Osteocyte (in vitro differentiated cells): ENCODE data around the gene EPS8L3. TPM values are rescaled to one million over a fixed set of nuclear protein-coding genes. Genes with fewer than 3 reads are reported as not detected.

Experiments used
- DNase-seq: peaks from one replicate; pipeline ENCODE4 v3.0.0; 2021; ENCODE audit warnings: mixed read lengths; ENCODE audit not compliant: unreplicated experiment; ENCODE audit errors: extremely low spot score
- H3K27ac Mint-ChIP-seq: one replicate; pipeline ENCODE4 v1.8.0; 2021; ENCODE audit warnings: mild to moderate bottlenecking, mixed read lengths; ENCODE audit not compliant: unreplicated experiment
- H3K27me3 Mint-ChIP-seq: one replicate; pipeline ENCODE4 v1.8.0; 2021; ENCODE audit warnings: mixed read lengths; ENCODE audit not compliant: unreplicated experiment
- H3K36me3 Mint-ChIP-seq: one replicate; pipeline ENCODE4 v1.8.0; 2021; ENCODE audit warnings: mixed read lengths; ENCODE audit not compliant: unreplicated experiment
- H3K4me1 Mint-ChIP-seq: one replicate; pipeline ENCODE4 v1.8.0; 2021; ENCODE audit warnings: mixed read lengths; ENCODE audit not compliant: unreplicated experiment
- H3K4me3 Mint-ChIP-seq: one replicate; pipeline ENCODE4 v1.8.0; 2021; ENCODE audit warnings: mild to moderate bottlenecking, moderate library complexity, mixed read lengths; ENCODE audit not compliant: unreplicated experiment
- H3K9me3 Mint-ChIP-seq: one replicate; pipeline ENCODE4 v1.8.0; 2021; ENCODE audit warnings: mixed read lengths; ENCODE audit not compliant: unreplicated experiment
- total RNA-seq: library from RNA; stranded (reverse); gene quantifications from 2 replicates; pipeline ENCODE4 v1.2.1, GENCODE V29; 2021
- TF ChIP-seq, protein P1 (sequence below): fragments of 200-600 bp; sonication (generic); IDR thresholded peaks from 2 replicates; pipeline ENCODE4 v1.5.0; 2021; ENCODE audit warnings: antibody characterized with exemption, mild to moderate bottlenecking, moderate library complexity

The EPS8L3 gene
- total RNA-seq, 1 donor from 2014 or later: not detected

DNA sequence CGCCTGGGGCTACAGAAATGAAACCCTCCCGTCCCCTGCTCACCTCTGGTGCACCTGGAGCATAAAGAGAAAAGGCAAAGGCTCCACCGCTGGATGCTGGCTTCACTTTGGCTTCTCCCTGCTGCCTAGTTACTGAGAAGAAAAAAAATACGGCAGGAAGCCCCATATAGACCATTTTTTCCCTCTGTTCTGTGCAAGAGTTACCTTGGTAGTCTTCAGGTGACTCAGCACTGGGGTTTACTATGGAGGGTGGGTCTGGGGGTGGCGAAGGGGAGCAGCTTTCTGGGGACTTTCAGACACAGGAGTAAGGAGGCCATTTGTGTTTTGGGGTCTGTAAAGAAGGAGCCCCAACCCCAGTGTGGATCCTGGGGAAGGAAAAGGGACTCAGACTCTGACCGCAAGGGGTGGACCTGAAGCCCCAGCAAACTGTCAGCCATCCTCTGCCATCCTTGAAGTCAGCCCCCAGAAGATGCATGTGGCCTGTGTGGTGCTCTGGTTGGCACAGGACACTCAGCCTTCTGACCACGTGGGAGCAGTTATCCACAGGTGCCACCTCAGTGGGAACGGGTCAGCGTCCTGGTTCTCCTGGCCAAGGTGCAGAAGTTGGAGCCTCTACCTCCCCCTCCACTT lies 25.9 kb upstream of the EPS8L3 start:
- no peak overlapping the region for H3K27ac Mint-ChIP-seq
- H3K4me1 Mint-ChIP-seq: peaks cover 82% of the 10 kb centered on the region
- no peaks in the 10 kb centered on the region for H3K9me3 Mint-ChIP-seq
- H3K4me3 Mint-ChIP-seq: no peak overlapping the region
- TF ChIP-seq, protein P1, sequence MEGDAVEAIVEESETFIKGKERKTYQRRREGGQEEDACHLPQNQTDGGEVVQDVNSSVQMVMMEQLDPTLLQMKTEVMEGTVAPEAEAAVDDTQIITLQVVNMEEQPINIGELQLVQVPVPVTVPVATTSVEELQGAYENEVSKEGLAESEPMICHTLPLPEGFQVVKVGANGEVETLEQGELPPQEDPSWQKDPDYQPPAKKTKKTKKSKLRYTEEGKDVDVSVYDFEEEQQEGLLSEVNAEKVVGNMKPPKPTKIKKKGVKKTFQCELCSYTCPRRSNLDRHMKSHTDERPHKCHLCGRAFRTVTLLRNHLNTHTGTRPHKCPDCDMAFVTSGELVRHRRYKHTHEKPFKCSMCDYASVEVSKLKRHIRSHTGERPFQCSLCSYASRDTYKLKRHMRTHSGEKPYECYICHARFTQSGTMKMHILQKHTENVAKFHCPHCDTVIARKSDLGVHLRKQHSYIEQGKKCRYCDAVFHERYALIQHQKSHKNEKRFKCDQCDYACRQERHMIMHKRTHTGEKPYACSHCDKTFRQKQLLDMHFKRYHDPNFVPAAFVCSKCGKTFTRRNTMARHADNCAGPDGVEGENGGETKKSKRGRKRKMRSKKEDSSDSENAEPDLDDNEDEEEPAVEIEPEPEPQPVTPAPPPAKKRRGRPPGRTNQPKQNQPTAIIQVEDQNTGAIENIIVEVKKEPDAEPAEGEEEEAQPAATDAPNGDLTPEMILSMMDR: no peak
- no peak for DNase-seq
- no peaks in the 10 kb centered on the region for H3K36me3 Mint-ChIP-seq
- H3K27me3 Mint-ChIP-seq: no peaks in the 10 kb centered on the region

DNA sequence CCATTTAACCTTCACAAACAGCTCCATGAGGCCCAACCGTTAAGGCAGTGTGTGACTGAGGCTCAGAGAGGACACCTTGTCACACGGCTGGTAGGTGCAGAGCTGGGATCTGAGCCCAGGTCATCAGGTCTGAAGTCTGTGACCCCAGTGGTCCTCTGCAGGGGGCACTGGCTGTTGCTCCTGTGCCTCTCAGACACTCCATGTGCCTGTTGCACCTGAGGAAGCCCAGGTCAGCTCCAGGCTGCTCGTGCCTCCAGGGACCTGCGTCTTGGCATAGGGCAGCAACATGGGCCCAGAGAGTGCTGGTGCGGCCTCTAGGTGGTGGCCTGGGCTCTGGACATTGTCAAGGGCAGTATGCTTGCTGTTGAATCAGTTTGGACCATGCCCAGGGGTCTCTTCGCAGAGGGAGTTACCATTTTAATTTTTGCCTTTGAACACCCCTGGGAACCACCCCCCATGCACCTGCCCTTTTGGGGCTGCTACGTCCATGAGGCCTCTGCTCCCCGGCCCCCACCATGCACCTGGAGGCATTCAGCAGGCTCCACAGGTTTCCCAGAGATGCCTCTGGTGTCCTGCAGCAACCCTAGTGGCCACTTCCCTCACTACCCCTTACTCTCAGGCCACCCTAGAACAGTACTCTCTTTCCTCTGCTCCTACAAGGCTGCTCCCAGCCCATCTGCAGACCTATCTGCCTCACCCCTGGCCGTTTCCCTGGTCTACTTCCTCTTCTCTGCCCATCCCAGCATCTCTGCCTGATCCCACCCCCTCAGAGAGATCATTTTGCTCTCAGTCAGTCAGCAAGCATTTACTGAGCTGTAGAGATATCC lies 25.2 kb upstream of the EPS8L3 start:
- H3K9me3 Mint-ChIP-seq: no peaks in the 10 kb centered on the region
- H3K4me3 Mint-ChIP-seq: no peak overlapping the region
- H3K27me3 Mint-ChIP-seq: no peaks in the 10 kb centered on the region

DNA sequence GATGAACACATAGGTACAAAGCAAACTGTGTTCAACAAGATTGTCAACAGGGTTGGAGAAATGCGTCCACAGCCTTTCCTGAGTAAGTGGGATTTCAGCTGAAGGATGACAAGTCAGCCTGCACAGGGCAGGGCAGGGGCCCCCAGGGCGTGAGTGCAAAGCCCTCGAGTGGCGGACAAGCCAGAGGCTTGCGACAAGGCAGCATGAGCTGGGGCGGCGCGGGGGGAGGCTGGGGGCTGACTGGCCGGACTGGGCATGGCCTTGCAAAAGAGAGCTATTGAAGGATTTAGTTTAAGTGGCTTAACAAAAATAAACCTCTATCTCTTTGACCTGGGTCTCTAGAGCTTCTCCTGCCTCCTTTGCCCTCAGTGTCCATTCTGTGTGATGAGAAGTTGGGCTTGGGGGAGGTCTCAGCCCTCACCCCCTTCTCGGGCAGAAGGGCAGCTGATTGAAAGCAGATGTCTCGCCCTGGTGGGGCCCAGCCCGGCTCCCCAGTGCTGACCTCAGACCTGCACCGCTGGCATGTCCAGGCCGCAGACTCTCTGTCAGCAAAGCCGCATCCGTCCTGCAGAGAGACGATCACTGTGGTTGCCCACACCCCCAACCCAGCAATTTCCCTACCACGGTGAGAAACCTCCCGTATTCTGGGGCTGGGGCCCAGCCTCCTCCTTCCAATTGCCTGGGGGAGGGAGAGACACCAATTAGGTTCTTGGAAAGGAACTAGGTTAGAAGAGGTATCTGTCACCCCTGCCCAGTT lies 24.3 kb upstream of the EPS8L3 start:
- H3K4me1 Mint-ChIP-seq: peaks cover 82% of the 10 kb centered on the region
- no peaks in the 10 kb centered on the region for H3K9me3 Mint-ChIP-seq
- no peak overlapping the region for H3K27ac Mint-ChIP-seq
- no peak overlapping the region for H3K4me3 Mint-ChIP-seq
- no peaks in the 10 kb centered on the region for H3K27me3 Mint-ChIP-seq
- no peaks in the 10 kb centered on the region for H3K36me3 Mint-ChIP-seq
- TF ChIP-seq, protein P1: no peak
- no peak for DNase-seq

More for the DNA sequence above, 25.2 kb upstream of the EPS8L3 start:
- TF ChIP-seq, protein P1: peak; percentile 46
- H3K36me3 Mint-ChIP-seq: no peaks in the 10 kb centered on the region
- DNase-seq: no peak
- peaks cover 83% of the 10 kb centered on the region for H3K4me1 Mint-ChIP-seq
- H3K27ac Mint-ChIP-seq: no peak overlapping the region

DNA sequence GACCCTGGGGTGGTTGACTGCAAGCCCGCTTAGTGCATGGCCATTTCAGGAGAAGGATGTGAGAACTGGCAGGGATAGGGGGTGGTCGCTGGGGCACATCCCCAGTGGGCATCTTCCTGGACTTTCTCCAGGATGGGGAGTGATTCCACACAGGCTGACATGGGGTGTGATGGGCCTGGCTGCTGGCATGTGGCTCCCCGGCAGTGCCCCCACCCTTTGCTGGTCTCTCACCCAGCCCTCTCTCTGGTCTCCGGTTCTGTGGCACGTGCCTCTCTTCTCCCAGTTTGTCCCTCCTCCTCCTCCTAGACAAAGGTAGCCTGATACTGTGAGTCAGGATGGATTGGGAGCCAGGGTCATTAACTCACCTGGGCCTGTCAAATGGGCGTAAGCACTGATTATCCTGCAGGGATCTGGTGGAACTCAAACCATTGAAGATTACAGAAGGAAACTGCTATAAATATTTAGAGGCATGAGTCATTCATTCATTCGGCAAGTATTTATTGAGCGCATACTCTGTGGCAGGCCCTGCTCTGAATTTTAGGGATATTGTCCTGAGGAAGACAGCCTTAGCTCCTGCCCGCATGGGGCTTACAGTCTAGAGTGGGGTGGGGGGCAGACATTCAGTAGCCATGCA lies 23.6 kb upstream of the EPS8L3 start:
- Mint-ChIP-seq H3K27ac (no peak overlapping the region), H3K9me3 (no peaks in the 10 kb centered on the region), H3K4me3 (no peak overlapping the region), H3K4me1 (peaks cover 83% of the 10 kb centered on the region), H3K36me3 (no peaks in the 10 kb centered on the region), H3K27me3 (no peaks in the 10 kb centered on the region)
- DNase-seq: no peak
- TF ChIP-seq, protein P1: no peak
